Measurements from ENCODE around the gene SRP19. TPM values are rescaled to one million over a fixed set of nuclear protein-coding genes. Genes with fewer than 3 reads are reported as not detected.

SRP19 gene
- total and polyA plus RNA-seq, 5 donors from 2014 or later: 41.0 to 215 (median 173) TPM

Other genes starting within 250 kb of the SRP19 start
- gene APC, start 123.4 kb upstream of the SRP19 start, total RNA-seq: 40.5 TPM
- gene APC, start 123.4 kb upstream of the SRP19 start, polyA plus RNA-seq: 10 to 100 TPM in 3 of 4 donors, 1 to 10 TPM in 1; 7.6 to 21.7 (median 17.7) TPM
- 45.6 TPM for gene REEP5, start 60.9 kb downstream of the SRP19 start, total RNA-seq
- 100 to 1,000 TPM in 1 of 4 donors, 10 to 100 TPM in 3; 76.7 to 170 (median 83.7) TPM for gene REEP5, start 60.9 kb downstream of the SRP19 start, polyA plus RNA-seq
- gene DCP2, start 115.5 kb downstream of the SRP19 start, total RNA-seq: 149 TPM
- 10 to 100 TPM; 60.7 to 96.4 (median 66.9) TPM for gene DCP2, start 115.5 kb downstream of the SRP19 start, polyA plus RNA-seq

Measured in CD4-positive, CD25-positive, alpha-beta regulatory T cell (primary cell).